ENCODE measurements around the gene OPCML. TPM values are rescaled to one million over a fixed set of nuclear protein-coding genes. Genes with fewer than 3 reads are reported as not detected.

The OPCML gene
- polyA plus RNA-seq, 1 donor (not counting 4 experiments of a cell fraction or from before 2014, with no cell fraction given) = 0.04 TPM

DNA sequence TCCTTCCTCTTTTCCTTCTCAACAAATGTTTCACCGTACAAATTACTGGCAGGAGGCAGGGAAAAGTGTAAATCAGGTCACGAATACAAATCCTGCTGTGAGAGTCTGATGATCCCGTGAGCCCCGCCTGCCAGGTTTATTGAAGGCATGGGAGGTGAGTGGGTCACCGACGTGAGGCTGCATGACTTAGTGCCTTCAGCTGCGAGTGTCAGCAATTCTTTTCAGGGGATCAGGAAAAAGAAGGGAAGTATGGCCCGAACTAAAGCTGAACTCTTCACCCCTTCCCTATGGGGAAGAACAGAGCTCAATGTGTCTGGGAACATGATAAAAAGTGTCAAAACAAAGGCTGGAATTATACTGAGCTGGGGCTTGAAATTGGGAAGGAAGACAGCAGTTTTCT is 166.2 kb downstream of the OPCML start:
- H3K9ac ChIP-seq (ENCODE audit: control insufficient read depth, extremely low read depth, insufficient read depth, low read length) = no peak overlapping the region
- no peak overlapping the region for H2AFZ ChIP-seq (ENCODE audit: control insufficient read depth, low read length)
- H3K9me1 ChIP-seq (ENCODE audit: control insufficient read depth, extremely low read depth, insufficient read depth, low read length) = no peaks in the 10 kb centered on the region
- no peaks in the 10 kb centered on the region for H3K27me3 ChIP-seq (ENCODE audit: control insufficient read depth, extremely low read depth, insufficient read depth, low read length)
- no peak for FAIRE-seq
- H3K79me2 ChIP-seq (ENCODE audit: control insufficient read depth, insufficient read depth, low read length) = no peaks in the 10 kb centered on the region
- H3K4me2 ChIP-seq (ENCODE audit: control insufficient read depth, extremely low read depth, insufficient read depth, low read depth, low read length) = no peak overlapping the region
- TF ChIP-seq, protein P1, sequence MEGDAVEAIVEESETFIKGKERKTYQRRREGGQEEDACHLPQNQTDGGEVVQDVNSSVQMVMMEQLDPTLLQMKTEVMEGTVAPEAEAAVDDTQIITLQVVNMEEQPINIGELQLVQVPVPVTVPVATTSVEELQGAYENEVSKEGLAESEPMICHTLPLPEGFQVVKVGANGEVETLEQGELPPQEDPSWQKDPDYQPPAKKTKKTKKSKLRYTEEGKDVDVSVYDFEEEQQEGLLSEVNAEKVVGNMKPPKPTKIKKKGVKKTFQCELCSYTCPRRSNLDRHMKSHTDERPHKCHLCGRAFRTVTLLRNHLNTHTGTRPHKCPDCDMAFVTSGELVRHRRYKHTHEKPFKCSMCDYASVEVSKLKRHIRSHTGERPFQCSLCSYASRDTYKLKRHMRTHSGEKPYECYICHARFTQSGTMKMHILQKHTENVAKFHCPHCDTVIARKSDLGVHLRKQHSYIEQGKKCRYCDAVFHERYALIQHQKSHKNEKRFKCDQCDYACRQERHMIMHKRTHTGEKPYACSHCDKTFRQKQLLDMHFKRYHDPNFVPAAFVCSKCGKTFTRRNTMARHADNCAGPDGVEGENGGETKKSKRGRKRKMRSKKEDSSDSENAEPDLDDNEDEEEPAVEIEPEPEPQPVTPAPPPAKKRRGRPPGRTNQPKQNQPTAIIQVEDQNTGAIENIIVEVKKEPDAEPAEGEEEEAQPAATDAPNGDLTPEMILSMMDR (optimal IDR thresholded peaks at IDR 0.05 in 1 of 3, IDR thresholded peaks at IDR 0.05 in 1 of 3, conservative IDR thresholded peaks at IDR 0.05 in 1 of 3; ENCODE audit: extremely low read depth in 1 of 3, insufficient read depth in 2 of 3, low read length in 3 of 3) = no peak
- no peak for TF ChIP-seq EZH2 (IDR thresholded peaks at IDR 0.05; ENCODE audit: low read length)
- H4K20me1 ChIP-seq (ENCODE audit: control insufficient read depth, extremely low read depth, insufficient read depth, low read length) = no peaks in the 10 kb centered on the region
- no peaks in the 10 kb centered on the region for H3K36me3 ChIP-seq (ENCODE audit: control insufficient read depth in 2 of 2, extremely low read depth in 1 of 2, insufficient read depth in 2 of 2, low read length in 2 of 2)
- peaks cover 5% of the 10 kb centered on the region for H3K9me3 ChIP-seq (ENCODE audit: control insufficient read depth, low read depth, low read length)
- DNase-seq (ENCODE audit: low read depth, low spot score) = no peak
- dilution Hi-C loops (cut with MboI; ENCODE audit: extremely low pct_ligation_motif_present, low sequenced_read_pairs) = no loop called here
- no peak overlapping the region for H3K27ac ChIP-seq (ENCODE audit: control insufficient read depth, insufficient read depth, low read length)
- H3K4me3 ChIP-seq (ENCODE audit: control insufficient read depth in 2 of 3, extremely low read depth in 1 of 3, insufficient read depth in 2 of 3, low read depth in 1 of 3, low read length in 3 of 3) = no peak overlapping the region
- H3K4me1 ChIP-seq (ENCODE audit: control insufficient read depth, extremely low read depth, insufficient read depth, low read length) = no peaks in the 10 kb centered on the region

DNA sequence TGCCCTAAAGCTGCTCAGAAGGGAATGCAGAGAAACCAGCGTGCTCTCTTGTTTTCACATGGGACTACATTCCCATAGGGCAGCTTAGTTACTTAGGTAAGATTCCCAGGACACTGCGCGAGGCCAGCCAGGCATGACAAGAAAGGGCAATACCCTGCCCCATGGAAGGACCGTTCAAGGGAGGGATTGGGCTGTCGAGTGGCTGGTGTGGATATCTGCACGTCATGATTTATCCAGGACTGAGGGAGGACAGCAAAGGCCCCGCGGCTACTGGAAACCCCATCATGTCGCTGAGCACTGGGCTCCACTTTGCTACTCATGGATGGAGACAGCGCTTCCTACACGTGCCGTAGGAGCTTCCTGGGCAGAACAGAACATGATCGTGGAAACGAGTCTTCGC is 169.4 kb downstream of the OPCML start:
- Histone ChIP-seq H3K9me1 (ENCODE audit: control insufficient read depth, extremely low read depth, insufficient read depth, low read length) (no peaks in the 10 kb centered on the region), H3K79me2 (ENCODE audit: control insufficient read depth, insufficient read depth, low read length) (no peaks in the 10 kb centered on the region), H3K9ac (ENCODE audit: control insufficient read depth, extremely low read depth, insufficient read depth, low read length) (no peak overlapping the region), H3K9me3 (ENCODE audit: control insufficient read depth, low read depth, low read length) (peaks cover 9% of the 10 kb centered on the region), H4K20me1 (ENCODE audit: control insufficient read depth, extremely low read depth, insufficient read depth, low read length) (no peaks in the 10 kb centered on the region), H3K36me3 (ENCODE audit: control insufficient read depth in 2 of 2, extremely low read depth in 1 of 2, insufficient read depth in 2 of 2, low read length in 2 of 2) (no peaks in the 10 kb centered on the region), H3K4me2 (ENCODE audit: control insufficient read depth, extremely low read depth, insufficient read depth, low read depth, low read length) (no peak overlapping the region), H2AFZ (ENCODE audit: control insufficient read depth, low read length) (no peak overlapping the region), H3K27me3 (ENCODE audit: control insufficient read depth, extremely low read depth, insufficient read depth, low read length) (no peaks in the 10 kb centered on the region), H3K4me1 (ENCODE audit: control insufficient read depth, extremely low read depth, insufficient read depth, low read length) (no peaks in the 10 kb centered on the region), H3K27ac (ENCODE audit: control insufficient read depth, insufficient read depth, low read length) (no peak overlapping the region), H3K4me3 (ENCODE audit: control insufficient read depth in 2 of 3, extremely low read depth in 1 of 3, insufficient read depth in 2 of 3, low read depth in 1 of 3, low read length in 3 of 3) (no peak overlapping the region)
- DNase-seq (ENCODE audit: low read depth, low spot score) = no peak
- no peak for FAIRE-seq
- no peak for TF ChIP-seq EZH2 (IDR thresholded peaks at IDR 0.05; ENCODE audit: low read length)
- TF ChIP-seq, protein P1 (optimal IDR thresholded peaks at IDR 0.05 in 1 of 3, IDR thresholded peaks at IDR 0.05 in 1 of 3, conservative IDR thresholded peaks at IDR 0.05 in 1 of 3; ENCODE audit: extremely low read depth in 1 of 3, insufficient read depth in 2 of 3, low read length in 3 of 3) = no peak
- dilution Hi-C loops (cut with MboI; ENCODE audit: extremely low pct_ligation_motif_present, low sequenced_read_pairs) = no loop called here

Data from keratinocyte (primary cell).